ENCODE data around the gene PREX1. TPM values are rescaled to one million over a fixed set of nuclear protein-coding genes. Genes with fewer than 3 reads are reported as not detected.

Gene PREX1
- total and polyA plus RNA-seq, 2 experiments from 2014 or later: 2.4 to 10.3 TPM

GRCh38 chr20:48766961-48767960 lies 60.5 kb downstream of the PREX1 start (continued):
- TF ChIP-seq ZNF462 (CRISPR knock-in tag; IDR thresholded peaks at IDR 0.05) (no peak), REST (IDR thresholded peaks at IDR 0.05; ENCODE audit: unreplicated experiment) (no peak)

GRCh38 chr20:48766205-48766604 lies 61.6 kb downstream of the PREX1 start:
- no peaks in the 10 kb centered on the region for H3K79me2 ChIP-seq (replicated peaks; ENCODE audit: insufficient read depth)
- no peaks in the 10 kb centered on the region for H3K27me3 ChIP-seq (ENCODE audit: insufficient read depth)
- Mint-ChIP-seq H3K27ac (no peak overlapping the region), H3K4me3 (no peak overlapping the region), H3K36me3 (ENCODE audit: low read depth) (peaks cover 19% of the 10 kb centered on the region), H3K27me3 (ENCODE audit: insufficient read depth, low read depth, poor library complexity) (peaks cover 11% of the 10 kb centered on the region), H3K4me1 (peaks cover 28% of the 10 kb centered on the region), H3K9me3 (peaks cover 33% of the 10 kb centered on the region)
- H4K20me1 ChIP-seq (replicated peaks; ENCODE audit: insufficient read depth): no peaks in the 10 kb centered on the region
- DNase-seq (ENCODE audit: low spot score): no peak
- ATAC-seq: no peak
- H3K27ac ChIP-seq (ENCODE audit: low read depth): no peak overlapping the region
- no peak overlapping the region for H2AFZ ChIP-seq
- H3K9me2 ChIP-seq (ENCODE audit: insufficient read depth): no peaks in the 10 kb centered on the region
- H3K4me1 ChIP-seq (ENCODE audit: insufficient read depth): peaks cover 12% of the 10 kb centered on the region
- H3K36me3 ChIP-seq (ENCODE audit: insufficient read depth): no peaks in the 10 kb centered on the region
- no peak overlapping the region for H3K4me3 ChIP-seq
- H3K4me2 ChIP-seq: no peak overlapping the region
- no peaks in the 10 kb centered on the region for H3F3A ChIP-seq (replicated peaks; ENCODE audit: low read depth)
- TF ChIP-seq JUNB (IDR thresholded peaks at IDR 0.05; ENCODE audit: unreplicated experiment) (no peak), EZH2 (IDR thresholded peaks at IDR 0.05; ENCODE audit: low read depth, unreplicated experiment) (no peak), ZNF114 (CRISPR knock-in tag; IDR thresholded peaks at IDR 0.05) (no peak), ETS1 (IDR thresholded peaks at IDR 0.05) (no peak), NANOG (IDR thresholded peaks at IDR 0.05; ENCODE audit: borderline replicate concordance) (no peak), STAT1 (IDR thresholded peaks at IDR 0.05; ENCODE audit: unreplicated experiment) (no peak)
